HepG2 (cell line): ENCODE data around the gene RAB40C. TPM values are rescaled to one million over a fixed set of nuclear protein-coding genes. Genes with fewer than 3 reads are reported as not detected.

Source experiments
- CTCF ChIP-seq: sonication (generic); formaldehyde crosslinking; IDR thresholded peaks from 2 replicates; pipeline ENCODE4 v1.5.0; 2020; ENCODE audit warnings: mild to moderate bottlenecking, missing genetic modification reagents, moderate library complexity
- DMTF1 ChIP-seq: sonication (generic); formaldehyde crosslinking; IDR thresholded peaks from 2 replicates; pipeline ENCODE4 v1.4.0; 2020; ENCODE audit warnings: mild to moderate bottlenecking, missing genetic modification reagents
- GPN1 ChIP-seq: sonication (generic); formaldehyde crosslinking; IDR thresholded peaks from 2 replicates; pipeline ENCODE4 v1.5.1; 2020; ENCODE audit warnings: missing genetic modification reagents, borderline replicate concordance
- HCFC1 ChIP-seq: fragments of 150-350 bp; IDR thresholded peaks from 2 replicates; pipeline ENCODE4 v1.6.1; 2014; ENCODE audit warnings: low read depth, low read length
- IKZF1 ChIP-seq: fragments of 450-650 bp; IDR thresholded peaks from 2 replicates; pipeline ENCODE4 v1.7.1; 2016
- MAFF ChIP-seq: IDR thresholded peaks from 2 replicates; pipeline ENCODE4 v1.6.1; 2011; ENCODE audit warnings: low read depth, low read length, improper control_type of control experiment
- NBN ChIP-seq: fragments of 450-650 bp; conservative IDR thresholded peaks from 2 replicates; pipeline ENCODE4 v1.6.1; 2017
- REXO4 ChIP-seq: sonication (generic); formaldehyde crosslinking; IDR thresholded peaks from 2 replicates; pipeline ENCODE4 v1.8.0; 2022; ENCODE audit warnings: missing genetic modification reagents, mild to moderate bottlenecking, borderline replicate concordance
- SOX13 ChIP-seq, 3 experiments: fragments of 450-650 bp in 1 of 3; sonication (generic) in 1 of 3; formaldehyde crosslinking in 1 of 3; IDR thresholded peaks in 2 of 3; conservative IDR thresholded peaks in 1 of 3; 2 replicates each; pipeline versions ENCODE4 v1.5.0 to v1.6.1; 2016 to 2020; ENCODE audit warnings: antibody characterized with exemption in 1 of 3, mild to moderate bottlenecking in 1 of 3, missing compliant biosample characterization in 1 of 3, missing genetic modification reagents in 1 of 3, moderate library complexity in 1 of 3
- SP2 ChIP-seq: sonication (generic); formaldehyde crosslinking; IDR thresholded peaks from 2 replicates; pipeline ENCODE4 v1.5.1; 2020; ENCODE audit warnings: mild to moderate bottlenecking, missing genetic modification reagents
- ZNF101 ChIP-seq: sonication (generic); formaldehyde crosslinking; IDR thresholded peaks from 2 replicates; pipeline ENCODE4 v1.4.0; 2020; ENCODE audit warnings: mild to moderate bottlenecking, low read depth, missing genetic modification reagents, borderline replicate concordance
- ZNF556 ChIP-seq: sonication (generic); formaldehyde crosslinking; IDR thresholded peaks from 2 replicates; pipeline ENCODE4 v1.4.0; 2020; ENCODE audit warnings: mild to moderate bottlenecking, missing genetic modification reagents, borderline replicate concordance
- ZNF615 ChIP-seq: sonication (generic); formaldehyde crosslinking; IDR thresholded peaks from 2 replicates; pipeline ENCODE4 v1.5.0; 2020; ENCODE audit warnings: mild to moderate bottlenecking, missing genetic modification reagents, borderline replicate concordance
- ZNF761 ChIP-seq: sonication (generic); formaldehyde crosslinking; conservative IDR thresholded peaks from 2 replicates; pipeline ENCODE4 v1.4.0; 2020; ENCODE audit warnings: mild to moderate bottlenecking, missing genetic modification reagents
- polyA plus RNA-seq, 8 experiments: library from polyadenylated mRNA; depleted of rRNA in 3 of 8; stranded (reverse) in 7 of 8; unstranded in 1 of 8; fragments of >200 nt; fragmentation: Illumina TruSeq in 4 of 8; extraction: Trizol in 4 of 8; gene quantifications; 2 replicates each; pipeline versions ENCODE4 v1.2.1 to v1.2.3, GENCODE V29; 2011 to 2016; ENCODE audit warnings: low read depth in 4 of 8, missing spikeins in 1 of 8, mixed read lengths in 1 of 8; ENCODE audit not compliant: insufficient read depth in 1 of 8
- total RNA-seq, 5 experiments: library from RNA; depleted of rRNA; stranded (reverse); fragments of >200 nt; fragmentation: Illumina TruSeq; extraction: Trizol; gene quantifications; 2 replicates each; pipeline ENCODE4 v1.2.3, GENCODE V29; 2016; ENCODE audit warnings: low read depth in 1 of 5
- TF ChIP-seq, protein P1 (sequence below): sonication (generic); formaldehyde crosslinking; IDR thresholded peaks from 2 replicates; pipeline ENCODE4 v1.4.0; 2020; ENCODE audit warnings: missing genetic modification reagents
- TF ChIP-seq, protein P2 (sequence below): sonication (generic); formaldehyde crosslinking; IDR thresholded peaks from 2 replicates; pipeline ENCODE4 v1.4.0; 2020; ENCODE audit warnings: missing genetic modification reagents

Gene RAB40C
- total and polyA plus RNA-seq, 2 of the 13 experiments (the other 11 are each of a cell fraction or from before 2014, with no cell fraction given), result 7.7 to 11.5 TPM

DNA sequence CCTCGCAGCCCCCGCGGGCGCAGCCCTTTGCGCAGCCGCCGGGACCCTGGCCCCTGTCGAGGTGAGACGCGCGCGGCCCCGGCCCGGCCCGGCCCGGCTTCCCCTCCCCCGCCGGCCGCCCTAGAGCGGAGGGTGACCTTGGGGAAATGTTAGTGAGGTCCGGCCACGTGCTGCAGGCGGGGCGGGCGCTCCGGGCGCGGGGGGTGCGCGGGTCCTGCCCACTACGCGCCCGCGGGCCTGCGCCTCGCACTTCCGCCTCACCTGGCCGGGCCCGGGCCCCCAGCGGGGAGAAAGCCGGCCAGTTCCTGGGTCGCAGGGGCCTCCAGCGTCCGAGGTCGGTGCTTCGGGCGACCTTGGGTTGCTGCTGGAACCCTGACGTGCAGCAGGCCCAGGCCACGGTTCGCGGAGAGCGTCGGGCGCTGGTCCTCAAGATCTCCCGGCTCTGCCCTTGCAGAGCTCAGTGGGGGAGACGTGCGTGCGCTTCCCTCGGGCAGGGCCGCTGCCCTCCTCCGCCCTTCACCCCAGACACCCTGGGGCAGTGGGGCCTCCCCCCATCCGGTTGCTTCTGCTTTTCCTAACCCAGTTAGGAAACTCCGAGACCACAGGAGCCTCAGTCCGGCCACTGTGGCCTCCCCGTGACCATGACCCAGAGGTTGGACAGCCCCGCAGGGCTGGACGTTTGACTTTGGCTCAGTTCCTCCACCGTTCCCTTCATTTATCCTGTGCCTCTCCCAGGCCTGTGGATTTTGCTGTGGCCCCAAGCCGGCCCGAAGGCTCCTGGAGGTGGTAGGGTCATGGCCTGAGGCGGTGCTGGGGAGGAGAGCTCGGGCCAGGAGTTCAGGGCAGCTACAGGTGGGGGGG is 52.6 kb downstream of the RAB40C start (continued):
- TF ChIP-seq GPN1 (no peak), ZNF556 (CRISPR knock-in tag) (no peak), NBN (no peak), ZNF615 (CRISPR knock-in tag) (0 out of 2 replicates have a peak, but pooled peaks have one; percentile 26), IKZF1 (no peak), ZNF761 (CRISPR knock-in tag) (no peak; the same call in 1 of the 2 replicates), ZNF101 (CRISPR knock-in tag) (no peak), MAFF (no peak), CTCF (CRISPR knock-in tag) (0 out of 2 replicates have a peak, but pooled peaks have one; percentile 8), DMTF1 (CRISPR knock-in tag) (no peak), SOX13 (IDR thresholded peaks at IDR 0.05) (no peak), SOX13 (CRISPR knock-in tag; conservative IDR thresholded peaks at IDR 0.05 in 1 of 2, IDR thresholded peaks at IDR 0.05 in 1 of 2) (peak in 1 of 2 experiments; percentile 2; a peak in 1 of 4 replicates), SP2 (CRISPR knock-in tag) (no peak; the same call in 1 of the 2 replicates), REXO4 (CRISPR knock-in tag) (0 out of 2 replicates have a peak, but pooled peaks have one; percentile 50), HCFC1 (no peak)
- TF ChIP-seq, protein P1, sequence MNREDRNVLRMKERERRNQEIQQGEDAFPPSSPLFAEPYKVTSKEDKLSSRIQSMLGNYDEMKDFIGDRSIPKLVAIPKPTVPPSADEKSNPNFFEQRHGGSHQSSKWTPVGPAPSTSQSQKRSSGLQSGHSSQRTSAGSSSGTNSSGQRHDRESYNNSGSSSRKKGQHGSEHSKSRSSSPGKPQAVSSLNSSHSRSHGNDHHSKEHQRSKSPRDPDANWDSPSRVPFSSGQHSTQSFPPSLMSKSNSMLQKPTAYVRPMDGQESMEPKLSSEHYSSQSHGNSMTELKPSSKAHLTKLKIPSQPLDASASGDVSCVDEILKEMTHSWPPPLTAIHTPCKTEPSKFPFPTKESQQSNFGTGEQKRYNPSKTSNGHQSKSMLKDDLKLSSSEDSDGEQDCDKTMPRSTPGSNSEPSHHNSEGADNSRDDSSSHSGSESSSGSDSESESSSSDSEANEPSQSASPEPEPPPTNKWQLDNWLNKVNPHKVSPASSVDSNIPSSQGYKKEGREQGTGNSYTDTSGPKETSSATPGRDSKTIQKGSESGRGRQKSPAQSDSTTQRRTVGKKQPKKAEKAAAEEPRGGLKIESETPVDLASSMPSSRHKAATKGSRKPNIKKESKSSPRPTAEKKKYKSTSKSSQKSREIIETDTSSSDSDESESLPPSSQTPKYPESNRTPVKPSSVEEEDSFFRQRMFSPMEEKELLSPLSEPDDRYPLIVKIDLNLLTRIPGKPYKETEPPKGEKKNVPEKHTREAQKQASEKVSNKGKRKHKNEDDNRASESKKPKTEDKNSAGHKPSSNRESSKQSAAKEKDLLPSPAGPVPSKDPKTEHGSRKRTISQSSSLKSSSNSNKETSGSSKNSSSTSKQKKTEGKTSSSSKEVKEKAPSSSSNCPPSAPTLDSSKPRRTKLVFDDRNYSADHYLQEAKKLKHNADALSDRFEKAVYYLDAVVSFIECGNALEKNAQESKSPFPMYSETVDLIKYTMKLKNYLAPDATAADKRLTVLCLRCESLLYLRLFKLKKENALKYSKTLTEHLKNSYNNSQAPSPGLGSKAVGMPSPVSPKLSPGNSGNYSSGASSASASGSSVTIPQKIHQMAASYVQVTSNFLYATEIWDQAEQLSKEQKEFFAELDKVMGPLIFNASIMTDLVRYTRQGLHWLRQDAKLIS (CRISPR knock-in tag), result peak; percentile 69; the same call in 1 of the 2 replicates
- TF ChIP-seq, protein P2, sequence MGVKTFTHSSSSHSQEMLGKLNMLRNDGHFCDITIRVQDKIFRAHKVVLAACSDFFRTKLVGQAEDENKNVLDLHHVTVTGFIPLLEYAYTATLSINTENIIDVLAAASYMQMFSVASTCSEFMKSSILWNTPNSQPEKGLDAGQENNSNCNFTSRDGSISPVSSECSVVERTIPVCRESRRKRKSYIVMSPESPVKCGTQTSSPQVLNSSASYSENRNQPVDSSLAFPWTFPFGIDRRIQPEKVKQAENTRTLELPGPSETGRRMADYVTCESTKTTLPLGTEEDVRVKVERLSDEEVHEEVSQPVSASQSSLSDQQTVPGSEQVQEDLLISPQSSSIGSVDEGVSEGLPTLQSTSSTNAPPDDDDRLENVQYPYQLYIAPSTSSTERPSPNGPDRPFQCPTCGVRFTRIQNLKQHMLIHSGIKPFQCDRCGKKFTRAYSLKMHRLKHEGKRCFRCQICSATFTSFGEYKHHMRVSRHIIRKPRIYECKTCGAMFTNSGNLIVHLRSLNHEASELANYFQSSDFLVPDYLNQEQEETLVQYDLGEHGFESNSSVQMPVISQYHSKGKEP (CRISPR knock-in tag), result peak; percentile 31; the same call in 1 of the 2 replicates
